B cell (primary cell): ENCODE measurements around the gene DCN. TPM values are rescaled to one million over a fixed set of nuclear protein-coding genes. Genes with fewer than 3 reads are reported as not detected.

Experiments
- ATAC-seq: fragments of 200-7000 bp; cut with Tn5 transposase; one replicate; pipeline ENCODE4 v1.10.0; 2021; ENCODE audit warnings: low read depth, mild to moderate bottlenecking, moderate number of reproducible peaks, moderate library complexity
- CTCF ChIA-PET: fragments of 350-600 bp; sonication (Branson Sonifier 250); formaldehyde crosslinking; loops from one replicate; lab custom pipeline; 2021; ENCODE audit warnings: antibody characterized with exemption, inconsistent platforms; lab: Charles Lee
- POLR2A ChIA-PET: fragments of 350-600 bp; sonication (Branson Sonifier 250); formaldehyde crosslinking; loops from one replicate; lab custom pipeline; 2021; ENCODE audit warnings: antibody characterized with exemption; lab: Charles Lee
- DNase-seq: peaks from one replicate; pipeline ENCODE4 v3.0.0; 2013
- H2AFZ ChIP-seq: 2 replicates; pipeline ENCODE4 v1.6.1; 2012; ENCODE audit warnings: mild to moderate bottlenecking, low read depth, low read length; ENCODE audit not compliant: insufficient read depth, poor library complexity, severe bottlenecking
- H3K27ac ChIP-seq, 2 donors: 1 replicate in 1 of 2; 2 replicates in 1 of 2; pipeline ENCODE4 v1.5.1; 2012 to 2013; ENCODE audit warnings: low read length in 2 of 2, mild to moderate bottlenecking in 2 of 2, moderate library complexity in 1 of 2
- H3K27me3 ChIP-seq, 4 experiments: fragments of 200-600 bp in 1 of 4; sonication (generic) in 1 of 4; replicated peaks in 1 of 4; 1 replicate in 2 of 4; 2 replicates in 2 of 4; pipeline versions ENCODE4 v1.6.1 to v1.7.0; 2013 to 2016; ENCODE audit warnings: low read length in 3 of 4, mild to moderate bottlenecking in 2 of 4, mixed read lengths in 1 of 4, moderate library complexity in 1 of 4; ENCODE audit not compliant: insufficient read depth in 4 of 4, control insufficient read depth in 3 of 4; ENCODE audit errors: control extremely low read depth in 1 of 4
- H3K36me3 ChIP-seq, 2 experiments: replicated peaks in 1 of 2; 1 replicate in 1 of 2; 2 replicates in 1 of 2; pipeline versions ENCODE4 v1.6.1 to v1.7.1; 2013; ENCODE audit warnings: low read length in 1 of 2; ENCODE audit not compliant: insufficient read depth in 2 of 2, control insufficient read depth in 1 of 2; ENCODE audit errors: control extremely low read depth in 1 of 2, extremely low read depth in 1 of 2
- H3K4me1 ChIP-seq, 2 donors: fragments of 200-600 bp in 1 of 2; sonication (generic) in 1 of 2; 1 replicate in 1 of 2; 2 replicates in 1 of 2; pipeline versions ENCODE4 v1.5.1 to v1.6.1; 2013 to 2017; ENCODE audit warnings: low read length in 2 of 2; ENCODE audit not compliant: control insufficient read depth in 2 of 2, insufficient read depth in 2 of 2
- H3K4me2 ChIP-seq: replicated peaks from 2 replicates; pipeline ENCODE3; 2012; ENCODE audit warnings: mild to moderate bottlenecking, low read depth, low read length; ENCODE audit not compliant: poor library complexity, severe bottlenecking
- H3K4me3 ChIP-seq, 5 experiments: fragments of 200-600 bp in 1 of 5; sonication (generic) in 1 of 5; 1 replicate in 3 of 5; 2 replicates in 2 of 5; pipeline versions ENCODE4 v1.5.1 to v1.7.0; 2011 to 2016; ENCODE audit warnings: low read length in 4 of 5, mild to moderate bottlenecking in 4 of 5, low read depth in 2 of 5, control low read depth in 1 of 5, moderate library complexity in 1 of 5; ENCODE audit not compliant: insufficient read depth in 1 of 5; ENCODE audit errors: control extremely low read depth in 1 of 5, extremely low read depth in 1 of 5
- H3K79me2 ChIP-seq: fragments of 200-600 bp; sonication (generic); one replicate; pipeline ENCODE4 v1.6.0; 2016; ENCODE audit warnings: low read length; ENCODE audit not compliant: control insufficient read depth, insufficient read depth
- H3K9ac ChIP-seq: fragments of 200-600 bp; sonication (generic); 2 replicates; pipeline ENCODE4 v1.6.1; 2017; ENCODE audit warnings: mild to moderate bottlenecking, low read length, moderate library complexity
- H3K9me3 ChIP-seq, 3 donors: one replicate each; pipeline versions ENCODE4 v1.6.1 to v1.7.1; 2013; ENCODE audit warnings: low read length in 2 of 3; ENCODE audit not compliant: control insufficient read depth in 2 of 3, insufficient read depth in 1 of 3; ENCODE audit errors: control extremely low read depth in 1 of 3
- H4K20me1 ChIP-seq: 2 replicates; pipeline ENCODE4 v1.6.0; 2012; ENCODE audit warnings: mild to moderate bottlenecking, low read length; ENCODE audit not compliant: insufficient read depth, control insufficient read depth, poor library complexity, severe bottlenecking
- H3K27ac Mint-ChIP-seq: one replicate; pipeline ENCODE4 v1.8.0; 2021; ENCODE audit warnings: mixed read lengths
- H3K27me3 Mint-ChIP-seq: one replicate; pipeline ENCODE4 v1.8.0; 2021; ENCODE audit warnings: mixed read lengths
- H3K4me1 Mint-ChIP-seq: one replicate; pipeline ENCODE4 v1.8.0; 2021; ENCODE audit warnings: mixed read lengths
- H3K4me3 Mint-ChIP-seq: one replicate; pipeline ENCODE4 v1.8.0; 2021; ENCODE audit warnings: mixed read lengths
- H3K9me3 Mint-ChIP-seq: one replicate; pipeline ENCODE4 v1.8.0; 2022; ENCODE audit warnings: mixed read lengths; ENCODE audit not compliant: insufficient read depth
- EZH2 ChIP-seq: IDR thresholded peaks from 2 replicates; pipeline ENCODE4 v1.6.1; 2012; ENCODE audit warnings: borderline replicate concordance, low read depth, mild to moderate bottlenecking, moderate library complexity, low read length; ENCODE audit not compliant: insufficient read depth, poor library complexity, severe bottlenecking
- WGBS: methylation state at CpG from one replicate; pipeline ENCODE4 v1.1.5; 2013; ENCODE audit warnings: missing lambda C conversion rate; ENCODE audit not compliant: insufficient coverage; 5-methylcytosine and 5-hydroxymethylcytosine counted together
- intact Hi-C: fragments of 100-400 bp; cut with micrococcal nuclease; formaldehyde crosslinking; loops from one replicate; pipeline ENCODE4 v1.10.0; 2022
- polyA plus RNA-seq: library from polyadenylated mRNA; depleted of rRNA; stranded (reverse); fragments of >200 nt; gene quantifications from 2 replicates; pipeline ENCODE4 v1.2.3, GENCODE V29; 2012
- total RNA-seq, 2 donors: library from RNA; stranded (reverse); fragments of 120-200 nt in 1 of 2; gene quantifications; 1 replicate in 1 of 2; 2 replicates in 1 of 2; pipeline versions ENCODE4 v1.2.3 to v1.2.4, GENCODE V29; 2013 to 2022
- TF ChIP-seq, protein P1 (sequence below): fragments of 200-600 bp; IDR thresholded peaks from one replicate; pipeline ENCODE4 v1.8.0; 2022; ENCODE audit warnings: antibody characterized with exemption, mild to moderate bottlenecking

Gene DCN
- total and polyA plus RNA-seq, 2 donors (not counting 1 experiment from before 2014, with no cell fraction given), result not detected

DNA sequence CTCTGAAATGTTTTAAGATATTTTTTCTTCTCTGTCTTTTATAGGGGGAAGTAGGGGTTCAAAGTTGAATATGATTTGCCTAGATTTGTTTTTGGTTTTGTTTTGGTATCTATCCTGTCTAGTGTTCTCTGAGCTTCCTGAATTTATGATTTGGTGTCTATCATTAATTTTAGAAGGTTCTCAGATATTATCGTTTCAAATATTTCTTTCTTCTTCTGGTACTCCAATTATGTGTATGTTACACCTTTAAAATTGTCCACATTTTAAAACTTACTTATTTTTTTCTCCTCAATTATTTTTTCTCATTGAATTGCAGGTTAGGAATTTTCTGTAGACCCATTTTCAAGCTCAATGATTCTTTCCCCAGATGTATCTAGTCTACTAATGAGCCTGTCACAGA lies 13.8 kb upstream of the DCN start:
- Histone ChIP-seq H3K36me3 (no peaks in the 10 kb centered on the region), H2AFZ (no peak overlapping the region), H3K79me2 (no peaks in the 10 kb centered on the region), H3K27ac (no peak overlapping the region), H3K9me3 (no peaks in the 10 kb centered on the region), H3K4me1 (no peaks in the 10 kb centered on the region), H4K20me1 (no peaks in the 10 kb centered on the region), H3K27me3 (no peaks in the 10 kb centered on the region), H3K4me3 (no peak overlapping the region), H3K9ac (no peak overlapping the region), H3K4me2 (no peak overlapping the region)
- intact Hi-C loops, result no loop called here
- Mint-ChIP-seq H3K27me3 (no peaks in the 10 kb centered on the region), H3K4me1 (no peaks in the 10 kb centered on the region), H3K4me3 (no peak overlapping the region), H3K9me3 (peaks cover 6% of the 10 kb centered on the region), H3K27ac (no peak overlapping the region)
- no peak for DNase-seq
- no peak for ATAC-seq
- ChIA-PET CTCF (no interaction called here), POLR2A (no interaction called here)
- TF ChIP-seq EZH2, result no peak
- TF ChIP-seq, protein P1, sequence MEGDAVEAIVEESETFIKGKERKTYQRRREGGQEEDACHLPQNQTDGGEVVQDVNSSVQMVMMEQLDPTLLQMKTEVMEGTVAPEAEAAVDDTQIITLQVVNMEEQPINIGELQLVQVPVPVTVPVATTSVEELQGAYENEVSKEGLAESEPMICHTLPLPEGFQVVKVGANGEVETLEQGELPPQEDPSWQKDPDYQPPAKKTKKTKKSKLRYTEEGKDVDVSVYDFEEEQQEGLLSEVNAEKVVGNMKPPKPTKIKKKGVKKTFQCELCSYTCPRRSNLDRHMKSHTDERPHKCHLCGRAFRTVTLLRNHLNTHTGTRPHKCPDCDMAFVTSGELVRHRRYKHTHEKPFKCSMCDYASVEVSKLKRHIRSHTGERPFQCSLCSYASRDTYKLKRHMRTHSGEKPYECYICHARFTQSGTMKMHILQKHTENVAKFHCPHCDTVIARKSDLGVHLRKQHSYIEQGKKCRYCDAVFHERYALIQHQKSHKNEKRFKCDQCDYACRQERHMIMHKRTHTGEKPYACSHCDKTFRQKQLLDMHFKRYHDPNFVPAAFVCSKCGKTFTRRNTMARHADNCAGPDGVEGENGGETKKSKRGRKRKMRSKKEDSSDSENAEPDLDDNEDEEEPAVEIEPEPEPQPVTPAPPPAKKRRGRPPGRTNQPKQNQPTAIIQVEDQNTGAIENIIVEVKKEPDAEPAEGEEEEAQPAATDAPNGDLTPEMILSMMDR, result no peak
- WGBS, result no CpG with 5 or more reads among the region's 1 CpG

DNA sequence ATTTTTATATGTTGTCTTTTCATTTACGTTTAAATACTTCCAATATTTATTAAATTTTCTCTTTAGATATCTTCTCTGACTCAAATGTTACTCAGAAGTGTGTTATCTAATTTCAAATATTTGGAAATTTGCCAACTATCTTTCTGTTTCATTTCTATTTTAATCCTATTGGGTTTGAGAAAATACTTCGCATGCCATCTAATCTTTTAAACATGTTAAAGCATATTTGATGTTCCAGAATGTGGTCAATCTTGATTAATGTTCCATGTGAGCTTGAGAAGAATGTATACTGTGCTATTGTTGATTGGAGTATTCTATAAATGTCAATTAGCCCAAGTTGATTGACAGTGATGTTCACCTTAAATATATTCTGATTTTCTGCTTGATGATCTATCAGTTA lies 11.9 kb upstream of the DCN start:
- Mint-ChIP-seq H3K27me3 (no peaks in the 10 kb centered on the region), H3K27ac (no peak overlapping the region), H3K9me3 (peaks cover 8% of the 10 kb centered on the region), H3K4me3 (no peak overlapping the region), H3K4me1 (no peaks in the 10 kb centered on the region)
- WGBS, result no CpG with 5 or more reads among the region's 2 CpGs
- ChIA-PET CTCF (no interaction called here), POLR2A (no interaction called here)
- DNase-seq (no peak), ATAC-seq (no peak)
- no peak overlapping the region for H3K9ac ChIP-seq
- no peak overlapping the region for H3K4me2 ChIP-seq
- H3K4me1 ChIP-seq, result no peaks in the 10 kb centered on the region
- H3K27me3 ChIP-seq, result no peaks in the 10 kb centered on the region
- no peaks in the 10 kb centered on the region for H3K79me2 ChIP-seq
- no peaks in the 10 kb centered on the region for H4K20me1 ChIP-seq
- no peaks in the 10 kb centered on the region for H3K9me3 ChIP-seq
- H2AFZ ChIP-seq, result no peak overlapping the region
- no peaks in the 10 kb centered on the region for H3K36me3 ChIP-seq
- no peak overlapping the region for H3K27ac ChIP-seq
- intact Hi-C loops, result no loop called here
- no peak overlapping the region for H3K4me3 ChIP-seq
- no peak for TF ChIP-seq EZH2
- TF ChIP-seq, protein P1, result no peak
